ENCODE results near the gene HMG20A.
A peak's percentile ranks its signal among the peaks of the same experiment; 100 is the strongest.

DNA sequence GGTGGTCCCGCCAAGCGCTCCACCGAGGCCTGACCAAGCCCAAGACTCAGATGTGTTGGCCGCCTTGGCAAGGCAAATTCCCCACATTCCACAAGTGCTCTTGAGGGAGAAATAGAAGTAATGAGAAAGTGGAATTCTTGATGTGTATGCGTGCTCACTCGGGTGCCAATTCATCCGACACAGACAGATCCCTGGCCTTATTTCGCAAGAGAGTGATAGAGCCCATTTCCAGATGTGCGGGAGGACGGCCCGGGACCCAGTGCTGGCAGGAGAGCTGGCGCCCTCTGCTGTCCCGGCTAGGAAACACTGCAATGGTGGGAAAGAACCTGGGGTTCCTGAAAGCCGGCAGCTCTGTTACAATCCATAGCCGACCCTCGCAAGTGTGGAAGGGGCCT is 76.0 kb downstream of the HMG20A start:
- TF ChIP-seq, protein P1, sequence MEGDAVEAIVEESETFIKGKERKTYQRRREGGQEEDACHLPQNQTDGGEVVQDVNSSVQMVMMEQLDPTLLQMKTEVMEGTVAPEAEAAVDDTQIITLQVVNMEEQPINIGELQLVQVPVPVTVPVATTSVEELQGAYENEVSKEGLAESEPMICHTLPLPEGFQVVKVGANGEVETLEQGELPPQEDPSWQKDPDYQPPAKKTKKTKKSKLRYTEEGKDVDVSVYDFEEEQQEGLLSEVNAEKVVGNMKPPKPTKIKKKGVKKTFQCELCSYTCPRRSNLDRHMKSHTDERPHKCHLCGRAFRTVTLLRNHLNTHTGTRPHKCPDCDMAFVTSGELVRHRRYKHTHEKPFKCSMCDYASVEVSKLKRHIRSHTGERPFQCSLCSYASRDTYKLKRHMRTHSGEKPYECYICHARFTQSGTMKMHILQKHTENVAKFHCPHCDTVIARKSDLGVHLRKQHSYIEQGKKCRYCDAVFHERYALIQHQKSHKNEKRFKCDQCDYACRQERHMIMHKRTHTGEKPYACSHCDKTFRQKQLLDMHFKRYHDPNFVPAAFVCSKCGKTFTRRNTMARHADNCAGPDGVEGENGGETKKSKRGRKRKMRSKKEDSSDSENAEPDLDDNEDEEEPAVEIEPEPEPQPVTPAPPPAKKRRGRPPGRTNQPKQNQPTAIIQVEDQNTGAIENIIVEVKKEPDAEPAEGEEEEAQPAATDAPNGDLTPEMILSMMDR (IDR thresholded peaks at IDR 0.05), result peak in 2 of 3 experiments; percentile 88 to 94
- TF ChIP-seq POLR2AphosphoS5 (IDR thresholded peaks at IDR 0.05) (peak; percentile 73 to 76), EP300 (IDR thresholded peaks at IDR 0.05) (no peak), POLR2A (IDR thresholded peaks at IDR 0.05; ENCODE audit: low read depth) (no peak)
